IPS-18c (cell line): Measurements from ENCODE around the gene AFTPH.

Experiments used
- H3K4me3 ChIP-seq: 2 replicates; pipeline ENCODE4 v1.7.0; 2013; ENCODE audit warnings: low read depth, mild to moderate bottlenecking, low read length, moderate library complexity; ENCODE audit not compliant: insufficient read depth
- H3K9me3 ChIP-seq: one replicate; pipeline ENCODE4 v1.6.1; 2013; ENCODE audit warnings: mild to moderate bottlenecking, low read length, moderate library complexity; ENCODE audit not compliant: control insufficient read depth, insufficient read depth

The AFTPH gene

GRCh38 chr2:64558445-64559081 lies 34.4 kb downstream of the AFTPH start:
- Histone ChIP-seq H3K9me3 (no peaks in the 10 kb centered on the region), H3K4me3 (no peak overlapping the region)

DNA sequence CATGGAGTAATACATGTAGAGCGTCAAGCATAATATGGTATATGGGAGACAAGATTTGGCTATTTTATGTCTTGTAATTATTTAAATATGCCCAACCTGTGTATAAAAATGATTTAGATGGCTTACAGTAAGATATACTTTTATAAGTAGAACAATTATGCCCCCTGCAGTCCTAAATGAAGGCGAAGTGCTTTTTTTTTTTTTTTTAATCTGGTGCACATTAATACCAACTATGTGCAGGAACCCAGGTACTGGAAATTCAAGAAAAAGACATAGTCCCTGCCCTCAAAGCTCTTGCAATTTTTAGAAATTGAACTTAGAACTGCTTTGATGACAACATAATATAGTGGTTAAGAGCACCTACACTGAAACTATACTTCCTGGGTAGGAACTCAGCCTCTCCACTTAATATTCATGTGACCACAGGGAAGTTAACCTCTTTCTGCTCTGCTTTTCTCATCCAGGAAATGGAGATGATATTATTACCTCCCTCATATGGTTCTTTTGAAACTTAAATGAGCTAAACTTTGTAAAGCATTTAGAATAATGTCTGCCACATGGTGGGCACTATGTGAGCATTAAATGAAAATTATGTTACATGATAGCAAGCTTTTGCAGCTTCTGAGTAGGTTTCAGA lies 38.1 kb downstream of the AFTPH start:
- Histone ChIP-seq H3K4me3 (no peak overlapping the region), H3K9me3 (no peaks in the 10 kb centered on the region)

DNA sequence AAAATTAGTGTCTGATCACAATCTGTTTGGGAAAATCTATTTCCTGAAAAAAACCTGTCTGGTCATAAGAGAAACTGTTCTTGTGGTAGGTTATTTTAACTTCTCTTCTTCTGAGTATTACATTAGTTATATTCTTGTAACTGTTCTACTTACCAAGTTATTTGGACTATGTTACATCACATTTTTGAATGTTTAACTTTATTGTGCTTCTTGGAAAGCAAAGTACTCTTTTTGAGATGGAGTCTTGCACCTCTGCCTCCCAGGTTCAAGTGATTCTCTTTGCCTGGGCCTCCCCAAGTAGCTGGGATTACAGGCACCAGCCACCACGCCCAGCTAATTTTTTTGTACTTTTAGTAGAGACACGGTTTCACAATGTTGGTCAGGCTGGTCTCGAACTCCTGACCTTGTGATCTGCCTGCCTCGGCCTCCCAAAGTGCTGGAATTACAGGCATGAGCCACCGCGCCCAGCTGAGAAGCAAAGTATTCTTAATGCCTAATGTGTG lies 39.4 kb downstream of the AFTPH start:
- Histone ChIP-seq H3K4me3 (no peak overlapping the region), H3K9me3 (no peaks in the 10 kb centered on the region)

DNA sequence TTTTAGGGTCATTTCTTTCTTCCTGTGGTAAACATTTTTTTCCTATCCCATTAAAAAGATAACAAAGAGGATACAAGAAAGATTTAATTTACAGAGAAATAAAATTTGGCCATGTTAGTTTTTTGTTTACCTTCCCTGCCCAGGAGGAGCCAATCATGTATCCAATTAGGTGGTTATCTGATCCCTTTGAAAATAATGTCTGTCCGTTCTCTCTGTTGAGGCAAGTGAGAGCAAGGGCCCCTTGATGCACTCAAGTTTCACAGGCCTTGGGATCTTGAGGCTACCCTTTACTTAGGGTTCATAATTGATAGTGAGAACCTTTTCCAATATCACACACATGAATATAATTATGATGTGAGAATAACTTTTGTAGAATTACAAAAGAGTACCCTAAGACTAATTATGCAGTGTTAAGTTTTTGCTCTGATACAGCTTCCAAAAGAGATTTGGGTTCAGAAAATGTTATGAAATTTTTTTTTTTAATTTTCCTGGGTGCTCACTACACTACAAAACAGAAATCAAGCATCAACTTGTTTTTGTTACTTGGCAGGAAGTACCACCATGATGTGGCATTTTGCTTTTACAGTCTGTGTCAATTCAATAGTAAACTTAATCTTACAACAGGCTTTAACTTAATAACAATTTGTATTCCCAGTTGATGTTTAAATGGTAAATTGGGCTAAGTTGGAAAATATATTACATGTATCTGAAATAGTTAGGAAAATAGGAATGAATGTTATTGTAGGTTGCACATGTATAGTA lies 42.0 kb downstream of the AFTPH start:
- Histone ChIP-seq H3K9me3 (no peaks in the 10 kb centered on the region), H3K4me3 (no peak overlapping the region)

DNA sequence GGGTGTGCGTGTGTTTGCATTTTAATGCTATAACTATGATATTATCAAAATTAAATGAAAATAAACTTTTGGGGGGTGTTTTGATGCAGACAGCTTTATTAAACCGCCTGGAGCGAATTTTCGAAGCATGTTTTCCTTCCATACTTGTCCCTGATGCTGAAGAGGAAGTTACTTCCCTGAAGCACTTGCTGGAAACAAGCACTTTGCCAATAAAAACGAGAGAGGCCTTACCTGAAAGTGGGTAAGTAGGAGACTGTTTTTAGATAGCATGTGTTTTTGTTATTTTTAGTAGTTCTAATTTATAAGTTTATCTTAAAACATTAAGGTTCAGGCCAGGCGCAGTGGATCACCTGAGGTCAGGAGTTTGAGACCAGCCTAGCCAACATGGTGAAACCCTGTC lies 43.3 kb downstream of the AFTPH start:
- Histone ChIP-seq H3K4me3 (no peak overlapping the region), H3K9me3 (no peaks in the 10 kb centered on the region)

DNA sequence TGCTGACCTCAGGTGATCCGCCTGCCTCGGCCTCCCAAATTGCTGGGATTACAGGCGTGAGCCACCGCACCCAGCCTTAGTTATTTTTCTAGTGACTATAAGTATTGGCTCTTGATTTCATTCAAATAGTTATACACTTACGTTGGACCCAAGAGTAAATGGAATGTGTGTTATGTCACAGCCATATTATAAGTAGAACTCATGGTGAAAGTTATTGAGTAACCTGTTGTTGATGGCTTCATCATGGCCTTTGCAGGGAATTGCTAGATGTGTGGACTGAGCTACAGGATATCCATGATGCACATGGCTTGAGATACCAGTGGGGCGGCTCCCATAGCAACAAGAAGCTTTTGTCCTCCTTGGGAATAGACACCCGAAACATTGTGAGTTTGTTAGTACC lies 44.7 kb downstream of the AFTPH start:
- no peaks in the 10 kb centered on the region for H3K9me3 ChIP-seq
- no peak overlapping the region for H3K4me3 ChIP-seq

DNA sequence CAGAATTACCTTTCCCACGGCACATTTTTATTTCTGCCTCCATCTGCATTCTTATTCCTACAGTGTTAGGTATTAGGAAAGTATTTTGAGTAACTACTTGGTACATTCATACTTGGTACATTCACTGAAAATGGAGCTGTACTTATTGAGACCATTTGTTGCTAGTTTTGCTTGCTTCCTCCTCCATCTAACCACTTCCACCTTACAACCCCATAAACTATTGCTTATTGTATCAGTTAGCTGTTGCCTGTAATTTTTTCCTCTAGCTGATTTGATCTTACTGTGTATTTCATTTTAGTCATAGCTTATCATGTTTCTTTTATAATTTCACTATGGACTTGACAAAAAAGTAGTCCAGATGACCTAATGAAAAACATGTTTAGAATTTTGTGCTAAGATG lies 50.7 kb downstream of the AFTPH start:
- Histone ChIP-seq H3K4me3 (no peak overlapping the region), H3K9me3 (no peaks in the 10 kb centered on the region)

- Histone ChIP-seq H3K9me3 (no peaks in the 10 kb centered on the region), H3K4me3 (no peak overlapping the region)
Measured at GRCh38 chr2:64581018-64581417, 56.9 kb downstream of the AFTPH start.

DNA sequence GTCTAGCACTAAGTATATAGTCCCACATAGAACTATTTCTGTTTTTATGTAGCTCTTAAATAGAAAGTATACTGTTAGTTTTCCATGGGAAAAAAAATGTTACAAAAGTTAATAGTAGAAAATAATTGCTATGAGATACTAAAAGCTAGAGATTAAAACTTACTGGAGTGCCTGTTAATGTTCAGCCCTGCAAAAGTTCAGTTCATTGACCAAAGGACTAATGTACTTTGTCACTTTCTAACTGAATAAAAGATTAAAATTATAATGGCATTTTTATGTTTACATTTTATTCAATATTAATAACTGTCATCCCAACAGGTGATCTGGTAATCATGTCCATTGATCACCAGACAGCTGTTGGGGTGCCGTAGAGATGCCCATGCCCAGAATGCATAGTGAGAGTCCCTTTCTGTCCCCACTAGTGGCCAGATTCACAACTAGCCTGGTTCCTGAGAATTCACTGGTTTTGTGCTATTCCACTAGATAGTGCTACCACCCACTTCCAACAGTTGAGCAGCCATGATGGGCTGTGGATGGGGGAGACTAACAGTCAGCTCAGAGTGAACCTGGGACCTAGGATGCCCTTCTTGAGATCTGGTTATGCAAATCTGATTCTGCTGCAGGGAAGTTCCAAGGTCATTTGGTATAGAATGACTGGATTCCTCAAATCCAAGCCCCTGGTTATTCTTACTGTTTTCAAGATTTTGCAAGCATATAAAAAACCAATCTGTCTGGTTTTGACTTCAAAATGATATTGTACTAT lies 57.8 kb downstream of the AFTPH start:
- H3K9me3 ChIP-seq: no peaks in the 10 kb centered on the region
- H3K4me3 ChIP-seq: no peak overlapping the region

DNA sequence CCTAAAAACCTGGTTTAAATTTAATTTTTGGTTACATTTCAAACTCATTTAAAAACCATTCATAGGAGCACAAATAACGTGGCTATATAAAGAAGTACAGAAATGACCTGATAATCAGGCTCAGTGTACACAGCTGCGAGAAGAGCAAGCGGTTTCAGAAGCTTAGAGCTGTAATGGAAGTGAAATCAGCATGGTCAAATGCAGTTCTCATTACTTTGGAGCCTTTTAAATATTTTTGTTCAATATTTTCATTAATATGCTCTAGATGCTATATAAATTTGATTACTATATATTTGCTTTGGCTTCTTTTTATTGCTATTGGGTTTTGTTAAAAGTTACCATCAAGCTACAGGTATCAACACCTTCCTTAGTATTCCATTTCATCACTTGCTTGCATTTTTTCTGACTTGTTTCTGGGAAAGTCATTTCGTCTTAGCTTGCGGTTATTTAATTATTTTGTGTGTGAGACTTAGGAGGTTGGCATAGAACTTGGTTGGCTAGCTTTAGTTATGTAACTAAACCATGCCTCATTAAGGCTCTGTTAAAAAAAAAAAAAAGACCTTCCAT lies 58.7 kb downstream of the AFTPH start:
- no peak overlapping the region for H3K4me3 ChIP-seq
- H3K9me3 ChIP-seq: no peaks in the 10 kb centered on the region

- Histone ChIP-seq H3K9me3 (no peaks in the 10 kb centered on the region), H3K4me3 (no peak overlapping the region)
Measured at GRCh38 chr2:64586054-64586453, 61.9 kb downstream of the AFTPH start.

- H3K4me3 ChIP-seq: no peak overlapping the region
Measured at GRCh38 chr2:64586883-64587481, 62.9 kb downstream of the AFTPH start.

GRCh38 chr2:64587561-64587960 lies 63.4 kb downstream of the AFTPH start:
- no peak overlapping the region for H3K4me3 ChIP-seq
- no peaks in the 10 kb centered on the region for H3K9me3 ChIP-seq

More at GRCh38 chr2:64586883-64587481, 62.9 kb downstream of the AFTPH start:
- H3K9me3 ChIP-seq: no peaks in the 10 kb centered on the region

DNA sequence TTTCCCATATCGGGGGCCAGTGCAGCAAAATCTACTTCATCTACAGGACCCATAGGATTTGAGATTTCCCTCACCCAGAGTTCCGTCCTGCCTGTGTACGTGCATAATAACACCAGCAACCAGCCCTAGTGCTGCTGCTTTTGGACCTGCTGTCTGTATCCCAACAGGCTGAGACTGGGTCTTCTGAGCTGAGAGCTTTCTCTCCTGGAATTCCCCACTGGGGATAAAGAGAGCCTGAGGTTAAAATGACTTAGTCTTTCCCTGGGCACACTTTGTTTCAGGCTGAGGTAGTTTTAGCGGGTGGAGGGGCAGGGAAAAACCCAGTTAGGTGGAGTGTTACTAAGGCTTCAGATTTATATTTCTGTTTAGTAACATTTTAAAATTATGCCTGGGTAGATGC lies 67.1 kb downstream of the AFTPH start:
- Histone ChIP-seq H3K9me3 (no peaks in the 10 kb centered on the region), H3K4me3 (no peak overlapping the region)

DNA sequence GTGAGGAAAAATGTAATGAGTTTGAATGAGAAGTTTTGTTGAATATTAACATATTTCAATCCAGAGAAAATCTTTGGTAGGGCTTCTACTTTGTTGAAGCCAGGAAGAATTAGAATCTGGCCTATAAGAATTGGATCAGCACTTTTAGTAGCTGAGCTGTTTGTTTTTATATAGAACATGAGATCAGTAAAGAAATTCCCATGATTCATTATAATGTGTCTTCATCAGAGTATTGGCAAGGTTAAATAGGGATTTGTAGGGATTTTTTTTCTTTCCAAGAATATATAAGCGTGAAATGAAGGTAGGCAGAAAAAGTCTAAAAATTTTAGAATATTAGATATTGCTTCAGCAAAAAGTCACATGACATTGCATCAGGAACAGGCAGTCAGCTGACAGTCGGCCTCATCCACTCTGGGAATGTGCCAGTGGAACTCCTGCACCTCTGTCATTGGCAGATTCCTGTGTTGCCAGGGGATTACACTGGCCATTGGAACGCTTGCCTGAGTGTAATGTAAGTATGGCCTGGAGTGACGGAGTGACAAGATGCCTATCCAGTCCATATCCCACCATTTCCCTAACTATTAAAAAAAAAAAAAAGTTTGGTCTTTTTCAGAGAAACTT lies 69.0 kb downstream of the AFTPH start:
- Histone ChIP-seq H3K4me3 (no peak overlapping the region), H3K9me3 (no peaks in the 10 kb centered on the region)

GRCh38 chr2:64594226-64594989 lies 70.3 kb downstream of the AFTPH start:
- Histone ChIP-seq H3K4me3 (no peak overlapping the region), H3K9me3 (no peaks in the 10 kb centered on the region)
